SK-MEL-5 (cell line): ENCODE measurements around the gene NOSTRIN. TPM values are rescaled to one million over a fixed set of nuclear protein-coding genes. Genes with fewer than 3 reads are reported as not detected.
"Not testable (repeated sequence)": the region's sequence is repeated elsewhere in the genome, so short reads cannot be mapped to it uniquely, and the experiment has no call there.

Source experiments
- DNase-seq: peaks from one replicate; pipeline ENCODE4 v3.0.0-alpha.2; 2016; ENCODE audit warnings: low read depth, low spot score
- in situ Hi-C: cut with HindIII; loops from 2 replicates; pipeline ENCODE4 v1.10.0; 2016; ENCODE audit warnings: low sequenced_read_pairs, high pct_unique_total_duplicates, low pct_unique_long_range_greater_than_20kb
- polyA plus RNA-seq, 2 experiments: library from polyadenylated mRNA; depleted of rRNA; stranded (reverse); fragments of >200 nt; gene quantifications; 2 replicates each; pipeline ENCODE4 v1.2.3, GENCODE V29; 2015
- total RNA-seq: library from RNA; depleted of rRNA; stranded (reverse); fragments of >200 nt; shearing (Covaris generic); gene quantifications from 2 replicates; pipeline ENCODE4 v1.2.3, GENCODE V29; 2014; rRNA removed

The NOSTRIN gene, protein sequence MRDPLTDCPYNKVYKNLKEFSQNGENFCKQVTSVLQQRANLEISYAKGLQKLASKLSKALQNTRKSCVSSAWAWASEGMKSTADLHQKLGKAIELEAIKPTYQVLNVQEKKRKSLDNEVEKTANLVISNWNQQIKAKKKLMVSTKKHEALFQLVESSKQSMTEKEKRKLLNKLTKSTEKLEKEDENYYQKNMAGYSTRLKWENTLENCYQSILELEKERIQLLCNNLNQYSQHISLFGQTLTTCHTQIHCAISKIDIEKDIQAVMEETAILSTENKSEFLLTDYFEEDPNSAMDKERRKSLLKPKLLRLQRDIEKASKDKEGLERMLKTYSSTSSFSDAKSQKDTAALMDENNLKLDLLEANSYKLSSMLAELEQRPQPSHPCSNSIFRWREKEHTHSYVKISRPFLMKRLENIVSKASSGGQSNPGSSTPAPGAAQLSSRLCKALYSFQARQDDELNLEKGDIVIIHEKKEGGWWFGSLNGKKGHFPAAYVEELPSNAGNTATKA
- total RNA-seq, result not detected in 2 replicates
- not detected in 2 replicates for polyA plus RNA-seq (2015; cell fraction: cytosol; rRNA removed)
- not detected in 2 replicates for polyA plus RNA-seq (2015; cell fraction: nucleus; rRNA removed)

DNA sequence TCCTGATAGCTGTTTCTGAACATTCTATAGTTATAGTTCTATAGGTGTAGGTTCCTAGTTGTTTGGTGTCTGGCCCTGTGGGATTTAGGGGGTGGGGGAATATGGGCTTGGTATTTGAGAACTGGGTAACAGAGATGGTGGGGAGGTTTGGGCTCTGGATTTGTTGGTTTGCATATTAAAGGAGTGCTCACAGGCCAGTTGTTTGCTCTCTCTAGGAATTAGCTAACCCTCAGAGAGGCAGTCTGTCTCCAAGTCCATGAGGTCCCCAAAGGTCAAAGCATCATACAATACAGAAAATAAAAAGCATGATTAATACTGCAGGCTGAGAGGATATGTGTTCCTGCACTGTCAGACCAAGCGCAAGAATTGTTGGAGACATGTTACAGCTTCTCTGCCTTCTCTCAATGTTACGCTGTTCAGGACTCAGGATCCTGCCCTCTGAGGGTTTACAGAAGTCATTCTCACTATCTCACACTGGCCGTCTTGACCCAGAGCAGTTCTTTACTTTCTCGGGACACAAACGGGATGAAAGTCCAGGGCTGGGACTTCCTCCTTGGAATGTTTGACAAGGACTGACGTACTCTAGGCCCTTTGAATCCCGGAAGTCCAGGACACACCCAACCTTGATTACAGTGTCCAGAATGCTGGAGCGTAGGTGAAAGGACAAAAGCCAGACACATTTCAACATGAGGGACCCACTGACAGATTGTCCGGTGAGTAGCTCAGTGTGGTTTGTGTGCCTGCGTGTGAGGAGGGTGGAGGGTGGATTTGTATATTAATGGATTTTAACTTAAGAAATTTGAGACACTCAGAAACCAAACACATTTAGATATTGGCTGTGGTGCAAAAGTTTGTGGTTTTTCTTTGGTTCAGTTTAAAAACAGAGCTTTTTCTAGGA lies at the start of gene NOSTRIN:
TSS of gene NOSTRIN (plus strand) at position 677 of the 898 bp plus-strand sequence. CDS start at position 687, 10 bp downstream.
- DNase-seq, result no peak
- in situ Hi-C loops, result no loop called here

DNA sequence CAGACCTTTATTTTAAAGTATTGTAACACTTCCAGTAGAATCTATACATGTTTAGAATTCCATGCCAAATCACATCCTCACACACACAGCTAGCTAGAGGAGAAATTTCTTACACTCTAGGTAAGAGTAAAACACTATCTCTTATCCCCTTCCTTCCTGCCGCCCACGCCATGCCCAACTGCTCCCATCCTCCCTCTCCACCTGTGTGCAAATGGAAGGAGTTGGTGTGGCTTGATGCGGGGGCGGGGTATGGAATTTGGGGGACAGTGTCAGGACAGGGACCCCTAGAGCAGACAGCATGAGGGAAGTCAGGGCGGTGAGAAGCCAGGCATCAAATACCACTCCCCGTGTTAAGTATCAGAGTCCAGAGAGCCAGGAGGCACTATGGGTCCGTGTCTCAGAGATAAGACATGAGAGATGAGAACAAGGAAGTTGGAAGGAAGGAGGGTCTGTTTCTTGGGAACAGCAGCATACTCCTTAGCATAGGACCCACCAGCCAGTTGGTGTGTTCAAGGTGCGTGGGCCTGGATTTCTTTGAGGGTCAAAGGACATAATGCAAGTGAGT lies 48.6 kb upstream of the NOSTRIN start:
- in situ Hi-C loops, result no loop called here

DNA sequence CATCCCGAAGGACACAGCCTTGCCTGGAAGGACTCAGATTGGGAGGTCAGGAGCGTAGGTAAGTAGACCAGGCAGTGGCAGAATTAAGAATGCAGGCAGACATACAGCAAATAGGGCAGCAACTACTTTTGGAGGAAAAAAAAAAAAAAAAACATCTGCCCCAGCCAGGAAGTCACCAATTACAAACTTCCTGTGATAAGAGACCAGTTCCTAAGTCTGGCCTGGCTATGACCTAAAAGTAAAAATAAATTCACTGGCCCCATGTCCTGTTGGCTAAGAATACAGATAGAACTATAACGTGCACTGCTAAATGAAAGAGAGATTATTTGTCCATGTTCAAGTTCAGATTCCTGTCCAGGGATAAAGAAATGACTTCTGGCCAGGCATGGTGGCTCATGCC lies 45.2 kb upstream of the NOSTRIN start:
- DNase-seq, result no peak
- in situ Hi-C loops, result no loop called here

More for the DNA sequence above, 48.6 kb upstream of the NOSTRIN start:
- no peak for DNase-seq

DNA sequence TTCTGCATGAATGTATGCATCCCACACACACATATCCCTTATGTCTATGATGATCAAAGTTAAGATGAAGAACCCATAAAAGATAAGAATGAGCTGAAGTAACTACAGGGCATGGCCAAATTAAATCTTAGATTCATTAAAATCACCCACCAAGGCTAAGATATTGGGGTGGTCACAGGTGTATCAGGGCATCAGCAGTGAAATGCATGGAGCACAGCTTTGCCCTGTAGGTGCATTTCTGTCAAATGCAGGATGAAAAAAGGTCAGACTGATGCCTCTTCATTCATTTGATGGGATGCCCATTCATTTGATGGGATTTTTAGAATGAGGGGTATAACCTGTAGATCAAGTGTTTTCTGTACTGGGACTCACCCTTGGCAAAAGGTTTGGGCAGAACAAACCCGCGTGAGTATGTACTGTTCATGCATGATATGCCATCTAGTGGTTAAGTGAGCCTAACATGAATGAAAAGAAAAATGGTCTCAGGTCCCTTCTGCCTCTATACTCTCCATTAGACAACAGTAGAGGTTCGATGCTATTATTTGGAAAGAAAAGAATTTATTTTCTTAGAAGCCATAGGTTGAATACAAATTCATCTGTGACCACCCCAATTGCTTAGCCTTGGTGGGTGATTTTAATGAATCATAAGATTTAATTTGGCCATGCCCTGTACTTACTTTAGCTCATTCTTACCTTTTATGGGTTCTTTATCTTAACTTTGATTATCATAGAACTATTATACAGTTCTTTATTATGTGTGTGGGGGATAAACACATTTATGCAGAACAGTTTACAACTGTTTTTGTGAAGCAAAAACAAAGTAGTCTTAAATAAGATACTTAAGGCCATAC lies 43.2 kb upstream of the NOSTRIN start:
- DNase-seq, result peak; percentile 69
- in situ Hi-C loops, result no loop called here

- in situ Hi-C loops, result no loop called here
- no peak for DNase-seq
These were observed 37.0 kb upstream of the NOSTRIN start for GRCh38 chr2:168765401-168765800.

DNA sequence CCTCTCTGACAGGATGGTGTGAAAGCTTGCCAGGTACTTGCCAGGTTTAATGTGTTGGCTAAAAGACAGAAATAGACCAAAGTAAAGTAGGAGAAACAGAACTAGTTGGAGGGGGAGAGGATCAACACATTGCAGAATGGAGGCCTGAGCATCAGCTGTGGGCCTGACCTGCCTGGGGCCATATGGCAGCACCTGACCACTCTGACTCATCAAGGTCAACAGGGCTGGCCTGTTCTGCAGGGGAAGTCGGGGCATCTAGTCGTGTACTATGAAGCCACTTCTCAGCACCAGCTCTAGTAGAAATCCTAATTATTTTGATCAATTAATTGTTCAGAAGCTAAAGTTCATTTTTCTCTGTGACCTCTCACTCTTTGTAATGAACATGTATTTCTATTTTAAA lies 35.8 kb upstream of the NOSTRIN start:
- DNase-seq, result peak; percentile 51
- in situ Hi-C loops, result no loop called here

- DNase-seq, result no peak
- in situ Hi-C loops, result no loop called here
These were observed 35.2 kb upstream of the NOSTRIN start for GRCh38 chr2:168767258-168767657.

- DNase-seq, in situ Hi-C loops: not testable (repeated sequence)
These were observed 34.1 kb upstream of the NOSTRIN start for GRCh38 chr2:168768357-168768756.

GRCh38 chr2:168770796-168771195 lies 31.6 kb upstream of the NOSTRIN start:
- in situ Hi-C loops, result no loop called here
- DNase-seq, result no peak

DNA sequence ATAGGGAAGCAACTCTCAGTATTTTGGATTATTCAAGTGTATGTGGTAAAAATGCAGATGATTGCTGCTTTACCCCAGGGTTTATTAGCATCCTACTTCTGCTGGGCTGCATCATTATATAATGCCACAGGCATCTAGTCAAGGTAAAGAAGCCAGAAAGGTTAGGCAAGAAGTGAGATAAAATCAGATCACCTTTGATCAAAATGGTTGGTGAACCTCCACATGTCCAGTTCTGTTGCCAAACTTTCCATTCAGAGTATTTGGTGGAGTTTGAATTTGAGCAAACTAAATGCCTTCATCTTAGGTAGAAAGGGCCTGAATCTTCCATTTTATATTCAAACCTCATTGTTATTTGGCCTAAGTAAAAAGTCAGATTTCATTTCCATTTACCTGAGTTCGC lies 29.7 kb upstream of the NOSTRIN start:
- in situ Hi-C loops, result no loop called here
- DNase-seq, result no peak

DNA sequence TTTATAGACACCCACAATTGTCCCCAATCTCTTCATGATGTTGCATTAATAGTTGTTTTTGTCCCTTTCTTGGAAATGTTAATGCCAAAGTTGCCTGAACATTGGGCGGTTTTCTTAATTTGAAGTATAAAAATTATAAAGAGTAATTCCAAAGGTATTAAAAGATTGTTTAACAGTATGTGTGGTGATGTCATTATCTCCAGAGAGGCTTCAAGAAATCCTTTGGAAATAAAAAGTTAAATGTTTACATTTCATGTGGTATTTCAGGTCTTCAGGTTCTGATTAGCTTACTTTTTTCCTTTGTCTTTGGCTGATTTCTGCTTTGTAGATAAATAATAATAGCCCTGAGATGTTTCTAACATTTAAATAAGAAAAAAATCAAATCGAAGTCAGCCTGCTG lies 29.3 kb upstream of the NOSTRIN start:
- no peak for DNase-seq
- in situ Hi-C loops, result no loop called here

DNA sequence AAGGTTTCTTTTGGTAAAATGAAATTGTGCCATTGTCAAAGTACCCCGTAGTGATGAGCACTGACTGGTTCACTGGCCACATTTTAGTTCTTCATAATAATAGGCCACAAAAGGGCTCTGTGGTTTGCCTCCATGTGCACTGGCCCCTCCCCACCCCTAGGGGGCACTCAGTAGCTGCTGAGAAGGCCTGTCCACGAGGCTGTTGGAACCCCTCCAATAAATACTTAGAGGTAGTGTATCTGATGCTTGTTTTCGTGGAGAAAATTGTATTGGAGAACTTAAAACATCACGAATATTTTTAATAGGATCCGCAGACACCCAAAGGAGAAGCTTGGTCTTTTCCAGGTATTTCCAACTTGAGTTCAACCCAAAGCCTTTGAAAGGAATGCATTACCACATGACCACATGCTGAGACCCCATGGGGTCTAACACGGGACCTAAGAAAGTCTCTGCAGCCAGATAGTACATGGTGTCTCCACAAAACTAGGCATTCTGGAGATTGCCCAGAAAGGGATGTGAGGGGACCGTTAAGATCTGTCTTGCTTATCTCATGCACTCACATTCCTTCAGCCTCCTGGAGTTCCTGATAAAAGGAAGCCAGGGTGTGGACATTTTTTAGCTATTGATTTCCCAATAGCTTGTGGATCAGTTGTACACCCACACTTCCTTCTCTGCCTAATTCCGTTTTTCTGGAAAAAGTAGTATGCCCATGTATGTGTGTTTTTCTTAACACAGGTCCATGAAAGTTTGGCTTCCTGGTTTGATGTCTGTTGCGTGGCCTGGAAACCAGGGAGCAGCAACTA lies 28.5 kb upstream of the NOSTRIN start:
- peak; percentile 84 for DNase-seq
- in situ Hi-C loops, result no loop called here

GRCh38 chr2:168775837-168776236 lies 26.6 kb upstream of the NOSTRIN start:
- in situ Hi-C loops, result no loop called here
- no peak for DNase-seq

GRCh38 chr2:168780669-168781071 lies 21.8 kb upstream of the NOSTRIN start:
- DNase-seq, result no peak
- in situ Hi-C loops, result no loop called here

GRCh38 chr2:168781191-168781817 lies 21.1 kb upstream of the NOSTRIN start:
- in situ Hi-C loops, result no loop called here
- DNase-seq, result no peak

DNA sequence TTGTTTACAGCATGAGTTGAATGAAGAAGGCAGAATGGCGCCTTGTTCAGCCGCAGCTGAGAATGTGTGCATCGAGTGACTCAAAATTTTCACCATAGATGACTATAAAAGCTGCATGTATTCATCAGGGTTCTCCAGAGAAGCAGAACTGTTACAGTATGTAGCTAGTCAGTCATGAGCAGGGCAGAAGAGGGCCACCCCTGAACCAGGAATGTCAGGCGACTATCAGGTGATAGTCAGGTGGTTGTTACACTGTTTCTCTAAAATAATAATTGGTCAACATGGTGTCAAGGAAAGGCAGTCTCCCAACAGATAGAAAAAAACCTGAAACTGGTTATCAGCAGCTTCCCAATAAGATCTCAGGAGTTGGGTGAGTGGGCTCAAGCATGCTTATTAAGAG lies 20.2 kb upstream of the NOSTRIN start:
- in situ Hi-C loops, result no loop called here
- DNase-seq, result no peak
